SU-DHL-6 (cell line): ENCODE measurements around the gene LRGUK.
"Not testable (repeated sequence)": the region's sequence is repeated elsewhere in the genome, so short reads cannot be mapped to it uniquely, and the experiment has no call there.

Experiments
- H2AFZ ChIP-seq: fragments of 200-600 bp; sonication (generic); 2 replicates; pipeline ENCODE4 v1.6.1; 2014; ENCODE audit warnings: low read depth, mild to moderate bottlenecking, moderate library complexity, mixed read lengths, antibody characterized with exemption, low read length; ENCODE audit not compliant: severe bottlenecking
- H3F3A ChIP-seq: fragments of 200-600 bp; shearing (Covaris generic); 2 replicates; pipeline ENCODE4 v1.6.0; 2016; ENCODE audit warnings: antibody characterized with exemption, mild to moderate bottlenecking; ENCODE audit not compliant: insufficient read depth
- H3K27ac ChIP-seq: fragments of 200-600 bp; sonication (generic); 2 replicates; pipeline ENCODE4 v1.5.1; 2016; ENCODE audit warnings: low read depth, mild to moderate bottlenecking, low read length, moderate library complexity, mixed read lengths
- H3K27me3 ChIP-seq: fragments of 200-600 bp; sonication (generic), shearing (Covaris generic); 2 replicates; pipeline ENCODE4 v1.6.0; 2014; ENCODE audit warnings: mild to moderate bottlenecking, low read length
- H3K36me3 ChIP-seq: fragments of 200-600 bp; sonication (generic); 2 replicates; pipeline ENCODE4 v1.6.1; 2014; ENCODE audit warnings: mild to moderate bottlenecking, low read length, mixed read lengths
- H3K4me2 ChIP-seq: fragments of 300-600, 200-600 bp; shearing (Covaris generic), sonication (generic); 2 replicates; pipeline ENCODE4 v1.6.0; 2014; ENCODE audit warnings: low read length, low read depth, mild to moderate bottlenecking; ENCODE audit not compliant: poor library complexity, severe bottlenecking
- H3K4me3 ChIP-seq: fragments of 200-600 bp; sonication (generic); 2 replicates; pipeline ENCODE4 v1.5.1; 2014; ENCODE audit warnings: antibody characterized with exemption, low read length, mild to moderate bottlenecking, mixed read lengths; ENCODE audit not compliant: insufficient read depth, poor library complexity, severe bottlenecking
- H3K79me2 ChIP-seq: fragments of 200-600 bp; sonication (generic); 2 replicates; pipeline ENCODE4 v1.6.1; 2014; ENCODE audit warnings: mild to moderate bottlenecking, low read length, moderate library complexity; ENCODE audit not compliant: insufficient read depth
- H3K9ac ChIP-seq: fragments of 200-600 bp; sonication (generic); 2 replicates; pipeline ENCODE4 v1.7.0; 2014; ENCODE audit warnings: mild to moderate bottlenecking, low read length
- H3K9me2 ChIP-seq: fragments of 200-600 bp; sonication (generic); replicated peaks from 2 replicates; pipeline ENCODE4 v1.6.1; 2014; ENCODE audit warnings: low read length; ENCODE audit not compliant: insufficient read depth
- H3K9me3 ChIP-seq: fragments of 200-600 bp; sonication (generic); 2 replicates; pipeline ENCODE4 v1.6.1; 2014; ENCODE audit warnings: low read length, mixed read lengths; ENCODE audit not compliant: insufficient read depth
- H4K20me1 ChIP-seq: fragments of 200-600 bp; sonication (generic); 2 replicates; pipeline ENCODE4 v1.6.1; 2014; ENCODE audit warnings: low read depth, mild to moderate bottlenecking, antibody characterized with exemption, low read length, moderate library complexity, mixed read lengths
- EZH2phosphoT487 ChIP-seq: fragments of 200-600 bp; sonication (generic), shearing (Covaris generic); conservative IDR thresholded peaks from 2 replicates; pipeline ENCODE4 v1.6.1; 2018; ENCODE audit warnings: mild to moderate bottlenecking, antibody characterized with exemption, low read length, moderate library complexity, mixed read lengths
- TF ChIP-seq, protein P1 (sequence below): fragments of 200-600 bp; sonication (generic); IDR thresholded peaks from one replicate; pipeline ENCODE4 v1.5.1; 2017; ENCODE audit warnings: antibody characterized with exemption, mild to moderate bottlenecking, low read length, moderate library complexity; ENCODE audit not compliant: insufficient read depth, poor library complexity, severe bottlenecking

Gene LRGUK

DNA sequence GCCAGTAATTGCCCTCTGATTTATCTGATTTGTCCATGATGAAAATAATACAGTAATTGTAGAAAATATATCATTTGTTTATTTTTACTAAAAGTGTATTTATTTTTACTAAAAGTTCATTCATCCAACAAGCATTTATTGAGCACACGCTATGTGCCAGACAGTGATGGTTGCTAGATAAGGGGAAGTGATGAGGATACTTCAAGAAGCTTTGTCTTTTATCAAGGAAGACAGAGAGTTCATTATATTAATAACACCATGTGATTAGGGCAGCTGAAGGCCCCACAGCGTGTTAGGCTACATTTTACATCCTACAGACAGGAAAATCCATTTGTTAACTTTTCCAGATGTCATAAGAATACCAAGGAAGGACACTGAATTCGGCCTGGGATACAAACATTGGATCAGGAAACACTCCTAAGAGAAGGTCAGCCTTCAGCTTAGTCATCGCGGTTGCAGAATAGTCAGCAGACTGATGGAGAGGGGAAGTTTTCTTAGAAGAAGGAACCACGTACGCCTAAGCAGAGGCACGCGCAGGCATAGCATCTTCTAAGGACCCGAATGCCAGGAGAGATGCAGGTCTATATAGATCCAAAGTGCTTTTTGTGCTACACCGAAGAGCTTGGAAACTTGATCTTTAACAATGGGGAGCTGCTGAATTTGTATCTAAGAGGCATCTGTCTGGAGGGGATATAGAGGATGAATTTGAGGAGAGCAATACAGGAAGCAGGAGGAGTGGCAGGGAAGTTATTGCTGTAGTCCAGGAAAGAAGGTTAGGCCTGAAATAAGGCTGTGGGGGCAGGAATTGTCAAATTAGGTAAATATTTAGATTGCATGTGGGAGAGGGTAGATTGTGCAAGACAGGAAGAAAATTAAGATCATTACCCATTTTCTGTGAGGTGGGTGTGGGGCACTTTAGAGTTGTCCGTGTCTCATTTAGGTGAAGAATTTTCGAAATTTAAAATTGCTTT is 85.7 kb downstream of the LRGUK start:
- Histone ChIP-seq H3K9ac (no peak overlapping the region), H3K4me2 (no peak overlapping the region), H3K9me3 (no peaks in the 10 kb centered on the region), H3K27ac (no peak overlapping the region), H4K20me1 (no peaks in the 10 kb centered on the region), H3K36me3 (no peaks in the 10 kb centered on the region), H3K9me2 (no peaks in the 10 kb centered on the region), H3K4me3 (no peak overlapping the region), H2AFZ (no peak overlapping the region), H3K27me3 (no peaks in the 10 kb centered on the region), H3K79me2 (no peaks in the 10 kb centered on the region), H3F3A (no peaks in the 10 kb centered on the region)
- TF ChIP-seq, protein P1, sequence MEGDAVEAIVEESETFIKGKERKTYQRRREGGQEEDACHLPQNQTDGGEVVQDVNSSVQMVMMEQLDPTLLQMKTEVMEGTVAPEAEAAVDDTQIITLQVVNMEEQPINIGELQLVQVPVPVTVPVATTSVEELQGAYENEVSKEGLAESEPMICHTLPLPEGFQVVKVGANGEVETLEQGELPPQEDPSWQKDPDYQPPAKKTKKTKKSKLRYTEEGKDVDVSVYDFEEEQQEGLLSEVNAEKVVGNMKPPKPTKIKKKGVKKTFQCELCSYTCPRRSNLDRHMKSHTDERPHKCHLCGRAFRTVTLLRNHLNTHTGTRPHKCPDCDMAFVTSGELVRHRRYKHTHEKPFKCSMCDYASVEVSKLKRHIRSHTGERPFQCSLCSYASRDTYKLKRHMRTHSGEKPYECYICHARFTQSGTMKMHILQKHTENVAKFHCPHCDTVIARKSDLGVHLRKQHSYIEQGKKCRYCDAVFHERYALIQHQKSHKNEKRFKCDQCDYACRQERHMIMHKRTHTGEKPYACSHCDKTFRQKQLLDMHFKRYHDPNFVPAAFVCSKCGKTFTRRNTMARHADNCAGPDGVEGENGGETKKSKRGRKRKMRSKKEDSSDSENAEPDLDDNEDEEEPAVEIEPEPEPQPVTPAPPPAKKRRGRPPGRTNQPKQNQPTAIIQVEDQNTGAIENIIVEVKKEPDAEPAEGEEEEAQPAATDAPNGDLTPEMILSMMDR, result no peak
- no peak for TF ChIP-seq EZH2phosphoT487

DNA sequence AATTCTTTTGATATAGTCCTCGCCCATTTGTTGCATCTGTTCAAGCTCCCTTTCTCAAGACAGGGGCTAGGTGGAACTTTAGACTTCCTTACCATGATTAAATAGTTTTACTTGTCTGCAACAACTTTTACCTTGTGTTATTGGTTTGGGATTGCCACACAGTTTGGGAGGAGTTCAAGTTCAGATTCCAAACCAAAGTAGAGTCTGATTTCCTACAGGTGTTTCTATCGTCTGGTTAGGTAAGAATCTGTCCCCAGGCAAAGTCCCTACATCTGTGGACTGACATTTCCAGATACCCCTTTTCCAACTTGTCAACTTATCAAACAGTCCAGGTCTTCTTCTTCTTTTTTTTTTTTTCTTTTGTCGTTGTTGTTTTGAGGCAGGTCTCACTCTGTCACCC is 93.1 kb downstream of the LRGUK start:
- Histone ChIP-seq H3K36me3 (no peaks in the 10 kb centered on the region), H3K9me3 (no peaks in the 10 kb centered on the region), H3K4me3 (no peak overlapping the region), H3K9ac (no peak overlapping the region), H3F3A (no peaks in the 10 kb centered on the region), H4K20me1 (no peaks in the 10 kb centered on the region), H3K27me3 (no peaks in the 10 kb centered on the region), H3K4me2 (no peak overlapping the region), H2AFZ (no peak overlapping the region), H3K27ac (no peak overlapping the region), H3K79me2 (no peaks in the 10 kb centered on the region), H3K9me2 (no peaks in the 10 kb centered on the region)
- TF ChIP-seq EZH2phosphoT487, result no peak
- TF ChIP-seq, protein P1, result no peak

DNA sequence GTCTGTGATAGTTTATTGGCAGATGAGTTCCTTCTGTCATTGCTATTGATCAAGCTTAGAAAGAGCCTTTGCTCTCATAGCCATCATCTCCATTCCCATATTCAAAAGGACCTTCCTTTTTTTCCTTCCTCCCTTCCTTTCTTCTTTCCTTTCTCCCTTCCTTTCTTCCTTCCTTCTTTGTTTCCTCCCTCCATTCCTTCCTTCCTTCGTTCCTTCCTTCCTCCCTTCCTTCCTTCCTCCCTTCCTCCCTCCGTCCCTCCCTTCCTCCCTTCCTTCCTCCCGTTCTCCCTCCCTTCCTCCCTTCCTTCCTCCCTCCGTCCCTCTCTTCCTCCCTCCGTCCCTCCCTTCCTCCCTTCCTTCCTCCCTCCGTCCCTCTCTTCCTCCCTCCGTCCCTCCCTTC is 104.2 kb downstream of the LRGUK start:
- not testable (repeated sequence) for H3K9me3 ChIP-seq, H3K79me2 ChIP-seq, H4K20me1 ChIP-seq, H3K4me2 ChIP-seq, H2AFZ ChIP-seq, H3K9me2 ChIP-seq, H3K27me3 ChIP-seq, H3F3A ChIP-seq, H3K9ac ChIP-seq, H3K4me3 ChIP-seq, H3K27ac ChIP-seq, H3K36me3 ChIP-seq

DNA sequence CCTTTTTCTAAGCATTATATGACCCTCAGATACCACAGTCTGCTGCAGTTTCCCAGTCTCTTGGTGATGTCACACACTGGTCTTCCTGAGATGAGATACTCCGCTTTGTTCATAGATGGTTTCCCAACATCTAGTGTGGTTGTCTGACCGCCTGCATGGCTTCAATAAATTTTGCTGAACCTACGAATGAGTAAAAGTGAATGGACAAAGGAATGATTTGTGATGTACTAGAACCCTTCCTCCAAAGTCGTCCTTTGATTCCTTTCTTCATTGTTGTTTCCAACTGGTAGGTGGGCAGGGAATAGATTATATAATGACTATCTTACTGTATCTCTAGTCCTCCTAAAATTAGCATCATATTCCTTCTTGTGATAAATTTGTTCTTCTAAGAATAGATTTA is 107.1 kb downstream of the LRGUK start:
- Histone ChIP-seq H3K4me2 (no peak overlapping the region), H3K79me2 (no peaks in the 10 kb centered on the region), H3K27ac (no peak overlapping the region), H3K9ac (no peak overlapping the region), H3K4me3 (no peak overlapping the region), H3K36me3 (no peaks in the 10 kb centered on the region), H4K20me1 (no peaks in the 10 kb centered on the region), H3K27me3 (no peaks in the 10 kb centered on the region), H3K9me2 (no peaks in the 10 kb centered on the region), H3K9me3 (no peaks in the 10 kb centered on the region), H2AFZ (no peak overlapping the region), H3F3A (no peaks in the 10 kb centered on the region)
- TF ChIP-seq EZH2phosphoT487, result no peak
- TF ChIP-seq, protein P1, result no peak
